Upper lobe of left lung (tissue), 4 donors: Measurements from ENCODE around the gene SPOPL.

Source experiments
- CTCF ChIP-seq, 6 experiments: fragments of 450-650 bp in 4 of 6; fragments of 200-600 bp in 2 of 6; sonication (generic) in 2 of 6; IDR thresholded peaks; one replicate each; pipeline ENCODE4 v1.5.1; 2016 to 2019; ENCODE audit warnings: antibody characterized with exemption in 6 of 6
- POLR2A ChIP-seq, 4 donors: fragments of 450-650 bp; IDR thresholded peaks; one replicate each; pipeline ENCODE4 v1.5.1; 2016 to 2017; ENCODE audit warnings: antibody characterized with exemption in 4 of 4, mild to moderate bottlenecking in 2 of 4
- POLR2AphosphoS5 ChIP-seq, 2 donors: sonication (generic); formaldehyde crosslinking; IDR thresholded peaks; one replicate each; pipeline ENCODE4 v1.5.1; 2017; ENCODE audit warnings: antibody characterized with exemption in 2 of 2

- TF ChIP-seq CTCF (IDR thresholded peaks at IDR 0.05) (no peak), POLR2AphosphoS5 (IDR thresholded peaks at IDR 0.05) (no peak), POLR2A (IDR thresholded peaks at IDR 0.05) (no peak)
Measured at GRCh38 chr2:138609446-138609845, 107.9 kb downstream of the SPOPL start.
